Epithelial cell of proximal tubule (primary cell): Measurements from ENCODE around the gene PRR14L. TPM values are rescaled to one million over a fixed set of nuclear protein-coding genes. Genes with fewer than 3 reads are reported as not detected.

Source experiments
- DNase-seq: peaks from one replicate; pipeline ENCODE4 v3.0.0-alpha.2; 2011; ENCODE audit warnings: low read depth
- H3K4me3 ChIP-seq: 2 replicates; pipeline ENCODE4 v1.5.1; 2011; ENCODE audit warnings: low read depth, mild to moderate bottlenecking, low read length
- total RNA-seq: library from RNA; depleted of rRNA; stranded (reverse); fragments of >200 nt; gene quantifications from 2 replicates; pipeline ENCODE4 v1.2.3, GENCODE V29; 2015
- TF ChIP-seq, protein P1 (sequence below): conservative IDR thresholded peaks from 2 replicates; pipeline ENCODE4 v1.5.1; 2012; ENCODE audit warnings: low read depth, mild to moderate bottlenecking, low read length

The PRR14L gene
- total RNA-seq, 1 donor from 2014 or later = 15.9 TPM

DNA sequence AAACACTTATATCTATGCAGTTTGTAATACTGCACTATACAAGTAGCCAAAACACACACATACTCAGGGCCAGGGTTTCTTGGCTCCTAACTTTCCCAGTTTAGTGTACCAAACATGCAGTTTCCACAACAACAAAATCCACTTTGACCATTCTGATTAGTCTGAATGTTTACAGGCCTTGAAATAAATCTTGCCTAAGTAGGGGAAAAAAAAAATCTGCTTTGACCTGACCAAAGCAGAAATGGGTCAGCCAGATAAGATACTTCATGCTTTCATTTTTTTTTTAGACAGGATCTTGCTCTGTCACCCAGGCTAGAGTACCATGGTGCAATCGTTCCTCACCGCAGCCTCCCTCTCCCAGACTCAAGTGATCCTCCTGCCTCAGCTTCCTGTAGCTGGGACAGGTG lies 10.1 kb downstream of the PRR14L start:
- TF ChIP-seq, protein P1, sequence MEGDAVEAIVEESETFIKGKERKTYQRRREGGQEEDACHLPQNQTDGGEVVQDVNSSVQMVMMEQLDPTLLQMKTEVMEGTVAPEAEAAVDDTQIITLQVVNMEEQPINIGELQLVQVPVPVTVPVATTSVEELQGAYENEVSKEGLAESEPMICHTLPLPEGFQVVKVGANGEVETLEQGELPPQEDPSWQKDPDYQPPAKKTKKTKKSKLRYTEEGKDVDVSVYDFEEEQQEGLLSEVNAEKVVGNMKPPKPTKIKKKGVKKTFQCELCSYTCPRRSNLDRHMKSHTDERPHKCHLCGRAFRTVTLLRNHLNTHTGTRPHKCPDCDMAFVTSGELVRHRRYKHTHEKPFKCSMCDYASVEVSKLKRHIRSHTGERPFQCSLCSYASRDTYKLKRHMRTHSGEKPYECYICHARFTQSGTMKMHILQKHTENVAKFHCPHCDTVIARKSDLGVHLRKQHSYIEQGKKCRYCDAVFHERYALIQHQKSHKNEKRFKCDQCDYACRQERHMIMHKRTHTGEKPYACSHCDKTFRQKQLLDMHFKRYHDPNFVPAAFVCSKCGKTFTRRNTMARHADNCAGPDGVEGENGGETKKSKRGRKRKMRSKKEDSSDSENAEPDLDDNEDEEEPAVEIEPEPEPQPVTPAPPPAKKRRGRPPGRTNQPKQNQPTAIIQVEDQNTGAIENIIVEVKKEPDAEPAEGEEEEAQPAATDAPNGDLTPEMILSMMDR = no peak
- no peak for DNase-seq
- H3K4me3 ChIP-seq = no peak overlapping the region

- TF ChIP-seq, protein P1 = no peak
- no peak overlapping the region for H3K4me3 ChIP-seq
- DNase-seq = no peak
These were observed 11.4 kb downstream of the PRR14L start for GRCh38 chr22:31738566-31738965.

GRCh38 chr22:31737932-31738331 lies 12.0 kb downstream of the PRR14L start:
- TF ChIP-seq, protein P1 = no peak
- H3K4me3 ChIP-seq = no peak overlapping the region

DNA sequence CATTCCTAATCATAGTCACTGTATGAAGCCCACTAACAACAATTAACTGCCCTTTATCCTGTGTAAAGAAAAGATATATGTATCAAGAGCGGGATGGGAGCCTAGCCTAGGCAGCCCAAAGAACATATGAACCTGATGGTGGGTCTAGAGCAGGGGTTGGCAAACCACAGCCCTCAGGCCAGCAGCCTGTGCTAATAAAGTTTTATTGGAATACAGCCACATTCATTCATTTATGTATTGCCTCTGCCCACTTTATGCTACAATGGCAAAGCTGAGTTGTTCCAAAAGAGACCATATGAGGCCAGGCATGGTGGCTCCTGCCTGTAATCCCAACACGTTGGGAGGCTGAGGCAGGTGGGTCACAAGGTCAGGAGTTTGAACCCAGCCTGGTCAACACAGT lies 13.5 kb downstream of the PRR14L start:
- DNase-seq = no peak
- H3K4me3 ChIP-seq = no peak overlapping the region
- TF ChIP-seq, protein P1 = no peak

More at GRCh38 chr22:31737932-31738331, 12.0 kb downstream of the PRR14L start:
- DNase-seq = no peak

- TF ChIP-seq, protein P1 = no peak
- no peak for DNase-seq
- H3K4me3 ChIP-seq = no peak overlapping the region
These were observed 15.4 kb downstream of the PRR14L start for GRCh38 chr22:31734512-31734911.

DNA sequence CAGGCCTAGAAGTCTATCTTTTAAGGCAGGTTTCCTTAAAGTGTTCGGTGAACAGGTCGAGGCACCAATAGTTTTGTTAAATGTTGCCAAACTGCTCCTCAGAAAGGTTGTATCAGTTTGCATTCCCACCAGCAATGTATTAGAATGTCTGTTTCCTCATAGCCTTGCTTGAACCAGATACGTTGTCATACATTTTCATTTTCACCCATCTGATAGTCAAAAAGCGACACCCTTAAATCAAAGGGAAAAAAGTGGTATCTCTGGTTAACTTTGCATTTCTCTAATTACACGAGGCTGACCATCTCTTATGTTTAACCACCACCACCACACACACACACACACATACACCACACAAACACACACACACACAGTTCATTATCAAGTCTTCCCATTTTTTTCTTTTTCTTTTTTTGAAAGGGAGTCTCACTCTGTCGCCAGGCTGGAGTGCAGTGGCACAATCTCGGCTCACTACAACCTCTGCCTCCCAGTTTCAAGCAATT lies 16.3 kb downstream of the PRR14L start:
- DNase-seq = no peak
- TF ChIP-seq, protein P1 = no peak
- no peak overlapping the region for H3K4me3 ChIP-seq

DNA sequence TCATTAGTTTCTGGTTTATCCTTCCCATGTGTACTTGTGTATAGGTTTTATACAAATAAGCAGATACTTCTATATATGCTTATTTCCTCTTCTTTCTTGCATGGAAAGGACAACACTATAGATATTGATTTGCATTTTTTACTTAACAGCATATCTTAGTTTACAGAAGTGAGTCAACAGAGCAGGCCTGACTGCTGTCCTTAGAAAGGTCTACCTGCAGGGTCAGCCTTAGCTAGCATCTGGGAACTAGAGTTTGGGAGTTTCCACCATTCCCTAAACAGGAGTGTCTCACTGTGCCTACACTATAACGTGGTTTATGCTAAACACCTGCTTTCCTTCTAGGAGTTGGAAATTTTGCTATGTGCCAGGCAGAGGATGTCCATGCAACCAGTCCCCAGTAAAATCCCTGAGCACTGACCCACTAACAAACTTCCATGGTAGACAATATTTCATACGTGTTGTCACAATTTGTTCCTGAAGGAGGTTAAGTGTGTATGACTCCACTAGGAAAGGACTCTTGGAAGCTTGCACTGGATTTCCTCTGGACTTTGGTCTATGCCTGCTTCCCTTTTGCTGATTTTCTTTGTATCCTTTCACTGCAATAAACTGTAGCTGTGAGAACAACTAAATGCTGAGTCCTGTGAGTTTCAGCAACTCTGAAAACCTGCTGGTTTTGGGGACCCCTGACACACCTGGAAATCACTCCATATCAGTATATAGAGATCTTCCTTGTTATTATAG lies 17.7 kb downstream of the PRR14L start:
- no peak for DNase-seq
- TF ChIP-seq, protein P1 = no peak

More for the DNA sequence above, 17.7 kb downstream of the PRR14L start:
- no peak overlapping the region for H3K4me3 ChIP-seq
